Right atrium auricular region (tissue), 2 donors: ENCODE data around the gene CYP4B1. TPM values are rescaled to one million over a fixed set of nuclear protein-coding genes. Genes with fewer than 3 reads are reported as not detected.

Experiments
- DNase-seq: peaks from one replicate; pipeline ENCODE4 v3.0.0-alpha.2; 2019; ENCODE audit warnings: low spot score
- H3K27ac ChIP-seq, 2 donors: fragments of 200-600 bp; sonication (generic); 1 replicate in 1 of 2; 2 replicates in 1 of 2; pipeline ENCODE4 v1.5.1; 2016 to 2019
- H3K27me3 ChIP-seq, 2 donors: fragments of 200-600 bp; sonication (generic); one replicate each; pipeline versions ENCODE4 v1.5.1 to v1.6.0; 2017 to 2019
- H3K36me3 ChIP-seq: fragments of 200-600 bp; sonication (generic); one replicate; pipeline ENCODE4 v1.5.1; 2016
- H3K4me1 ChIP-seq, 2 donors: fragments of 200-600 bp; sonication (generic); one replicate each; pipeline versions ENCODE4 v1.5.1 to v1.6.0; 2017 to 2019
- H3K4me3 ChIP-seq, 2 donors: fragments of 200-600 bp; sonication (generic); 1 replicate in 1 of 2; 2 replicates in 1 of 2; pipeline ENCODE4 v1.5.1; 2017 to 2019; ENCODE audit warnings: mild to moderate bottlenecking in 1 of 2, moderate library complexity in 1 of 2
- H3K9me3 ChIP-seq, 2 donors: fragments of 200-600 bp; sonication (generic); one replicate each; pipeline ENCODE4 v1.5.1; 2019
- total RNA-seq, 2 donors: library from RNA; depleted of rRNA; stranded (reverse); fragments of >200 nt; gene quantifications; one replicate each; pipeline ENCODE4 v1.1.0, GENCODE V29; 2016
- TF ChIP-seq, protein P1 (sequence below), 2 donors: fragments of 200-600 bp; sonication (generic); IDR thresholded peaks; one replicate each; pipeline ENCODE4 v1.5.1; 2019; ENCODE audit warnings: antibody characterized with exemption in 2 of 2

CYP4B1 gene
- total RNA-seq, 2 donors from 2014 or later = 20.0 to 47.8 TPM

DNA sequence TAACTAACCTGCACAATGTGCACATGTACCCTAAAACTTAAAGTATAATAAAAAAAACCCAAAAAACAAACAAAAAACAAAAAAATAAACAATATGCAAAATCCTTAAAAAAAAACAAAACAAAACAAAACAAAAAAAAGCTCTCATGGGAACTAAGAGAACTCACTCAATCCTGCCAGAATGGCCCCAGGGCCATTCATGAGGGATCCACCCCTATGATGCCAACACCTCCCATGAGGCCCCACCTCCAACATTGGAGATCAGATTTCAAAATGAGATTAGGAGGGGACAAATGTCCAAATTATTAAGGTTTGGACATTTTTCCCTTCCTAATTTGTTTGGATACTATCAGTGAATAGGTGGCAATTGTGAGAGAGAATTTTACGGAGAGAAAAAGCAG lies 10.2 kb downstream of the CYP4B1 start:
- DNase-seq = no peak
- Histone ChIP-seq H3K27me3 (no peaks in the 10 kb centered on the region), H3K4me3 (no peak overlapping the region), H3K4me1 (peaks cover 0 to 61% of the 10 kb centered on the region in 2 donors), H3K9me3 (no peaks in the 10 kb centered on the region), H3K27ac (peak overlapping the region; percentile 6 to 23), H3K36me3 (peaks cover 8% of the 10 kb centered on the region)
- TF ChIP-seq, protein P1, sequence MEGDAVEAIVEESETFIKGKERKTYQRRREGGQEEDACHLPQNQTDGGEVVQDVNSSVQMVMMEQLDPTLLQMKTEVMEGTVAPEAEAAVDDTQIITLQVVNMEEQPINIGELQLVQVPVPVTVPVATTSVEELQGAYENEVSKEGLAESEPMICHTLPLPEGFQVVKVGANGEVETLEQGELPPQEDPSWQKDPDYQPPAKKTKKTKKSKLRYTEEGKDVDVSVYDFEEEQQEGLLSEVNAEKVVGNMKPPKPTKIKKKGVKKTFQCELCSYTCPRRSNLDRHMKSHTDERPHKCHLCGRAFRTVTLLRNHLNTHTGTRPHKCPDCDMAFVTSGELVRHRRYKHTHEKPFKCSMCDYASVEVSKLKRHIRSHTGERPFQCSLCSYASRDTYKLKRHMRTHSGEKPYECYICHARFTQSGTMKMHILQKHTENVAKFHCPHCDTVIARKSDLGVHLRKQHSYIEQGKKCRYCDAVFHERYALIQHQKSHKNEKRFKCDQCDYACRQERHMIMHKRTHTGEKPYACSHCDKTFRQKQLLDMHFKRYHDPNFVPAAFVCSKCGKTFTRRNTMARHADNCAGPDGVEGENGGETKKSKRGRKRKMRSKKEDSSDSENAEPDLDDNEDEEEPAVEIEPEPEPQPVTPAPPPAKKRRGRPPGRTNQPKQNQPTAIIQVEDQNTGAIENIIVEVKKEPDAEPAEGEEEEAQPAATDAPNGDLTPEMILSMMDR (IDR thresholded peaks at IDR 0.05) = no peak

DNA sequence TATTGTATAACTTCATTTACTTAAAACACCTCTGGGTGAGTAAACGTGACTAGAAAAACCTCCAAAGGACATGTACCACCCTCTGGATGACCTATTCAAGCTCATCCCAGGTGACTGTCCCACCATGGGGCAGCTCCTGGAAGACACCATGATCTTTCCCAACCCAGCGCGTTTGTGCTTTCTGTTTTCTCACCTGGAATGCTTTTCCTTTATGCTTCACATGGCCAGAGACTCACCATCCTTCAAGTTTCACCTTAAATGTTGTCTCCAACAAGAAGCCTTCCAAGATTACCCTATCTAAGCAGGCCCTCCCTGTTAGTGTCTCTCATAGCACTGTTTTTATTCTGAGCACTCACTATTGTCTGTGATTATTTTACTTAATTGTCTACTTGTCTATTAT lies 11.1 kb downstream of the CYP4B1 start:
- Histone ChIP-seq H3K27me3 (no peaks in the 10 kb centered on the region), H3K36me3 (peaks cover 15% of the 10 kb centered on the region), H3K4me3 (no peak overlapping the region), H3K4me1 (peaks cover 0 to 53% of the 10 kb centered on the region in 2 donors), H3K27ac (peak overlapping the region; percentile 6 to 22), H3K9me3 (no peaks in the 10 kb centered on the region)
- TF ChIP-seq, protein P1 (IDR thresholded peaks at IDR 0.05) = no peak
- DNase-seq = no peak

DNA sequence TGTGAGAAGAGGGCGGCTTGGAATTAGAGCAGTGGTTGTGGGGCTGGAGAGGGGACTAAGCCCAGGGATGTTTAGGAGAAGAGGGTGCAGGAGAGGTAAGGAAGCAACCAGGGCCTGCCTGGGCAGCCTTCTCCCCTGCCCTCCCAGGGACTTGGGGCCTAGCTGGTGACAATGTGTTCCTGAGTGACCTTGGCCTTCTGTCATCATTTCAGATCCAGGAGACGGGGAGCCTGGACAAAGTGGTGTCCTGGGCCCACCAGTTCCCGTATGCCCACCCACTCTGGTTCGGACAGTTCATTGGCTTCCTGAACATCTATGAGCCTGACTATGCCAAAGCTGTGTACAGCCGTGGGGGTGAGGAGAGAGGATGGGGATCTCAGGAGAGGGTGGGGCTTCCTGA lies 11.8 kb downstream of the CYP4B1 start:
- Histone ChIP-seq H3K9me3 (no peaks in the 10 kb centered on the region), H3K27ac (peak overlapping the region; percentile 6 to 22)
- no peak for DNase-seq

DNA sequence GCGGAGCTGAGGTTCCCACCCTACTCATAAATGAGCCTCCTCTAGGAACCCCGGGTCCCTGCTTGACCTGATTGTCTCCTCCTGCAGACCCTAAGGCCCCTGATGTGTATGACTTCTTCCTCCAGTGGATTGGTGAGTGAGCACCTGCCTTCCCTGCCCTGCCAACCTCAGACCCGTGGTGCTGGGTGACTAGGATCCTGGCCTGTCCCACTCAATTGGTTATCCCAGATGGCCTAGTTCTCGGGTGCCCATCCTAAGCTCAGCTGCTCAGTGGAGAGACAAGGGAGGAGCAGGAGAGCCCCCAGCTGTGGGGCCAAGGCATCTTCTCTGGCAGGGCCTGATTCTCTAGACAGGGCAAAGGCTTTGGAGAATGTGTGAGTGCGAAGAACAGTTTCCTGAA lies 12.2 kb downstream of the CYP4B1 start:
- Histone ChIP-seq H3K27me3 (no peaks in the 10 kb centered on the region), H3K9me3 (no peaks in the 10 kb centered on the region), H3K4me1 (peaks cover 0 to 41% of the 10 kb centered on the region in 2 donors), H3K4me3 (no peak overlapping the region), H3K27ac (peak overlapping the region; percentile 58 to 78), H3K36me3 (peaks cover 25% of the 10 kb centered on the region)
- TF ChIP-seq, protein P1 (IDR thresholded peaks at IDR 0.05) = no peak
- no peak for DNase-seq

More for the DNA sequence above, 11.8 kb downstream of the CYP4B1 start:
- TF ChIP-seq, protein P1 (IDR thresholded peaks at IDR 0.05) = no peak
- H3K36me3 ChIP-seq = peaks cover 20% of the 10 kb centered on the region
- peaks cover 0 to 46% of the 10 kb centered on the region in 2 donors for H3K4me1 ChIP-seq
- H3K4me3 ChIP-seq = no peak overlapping the region
- H3K27me3 ChIP-seq = no peaks in the 10 kb centered on the region

DNA sequence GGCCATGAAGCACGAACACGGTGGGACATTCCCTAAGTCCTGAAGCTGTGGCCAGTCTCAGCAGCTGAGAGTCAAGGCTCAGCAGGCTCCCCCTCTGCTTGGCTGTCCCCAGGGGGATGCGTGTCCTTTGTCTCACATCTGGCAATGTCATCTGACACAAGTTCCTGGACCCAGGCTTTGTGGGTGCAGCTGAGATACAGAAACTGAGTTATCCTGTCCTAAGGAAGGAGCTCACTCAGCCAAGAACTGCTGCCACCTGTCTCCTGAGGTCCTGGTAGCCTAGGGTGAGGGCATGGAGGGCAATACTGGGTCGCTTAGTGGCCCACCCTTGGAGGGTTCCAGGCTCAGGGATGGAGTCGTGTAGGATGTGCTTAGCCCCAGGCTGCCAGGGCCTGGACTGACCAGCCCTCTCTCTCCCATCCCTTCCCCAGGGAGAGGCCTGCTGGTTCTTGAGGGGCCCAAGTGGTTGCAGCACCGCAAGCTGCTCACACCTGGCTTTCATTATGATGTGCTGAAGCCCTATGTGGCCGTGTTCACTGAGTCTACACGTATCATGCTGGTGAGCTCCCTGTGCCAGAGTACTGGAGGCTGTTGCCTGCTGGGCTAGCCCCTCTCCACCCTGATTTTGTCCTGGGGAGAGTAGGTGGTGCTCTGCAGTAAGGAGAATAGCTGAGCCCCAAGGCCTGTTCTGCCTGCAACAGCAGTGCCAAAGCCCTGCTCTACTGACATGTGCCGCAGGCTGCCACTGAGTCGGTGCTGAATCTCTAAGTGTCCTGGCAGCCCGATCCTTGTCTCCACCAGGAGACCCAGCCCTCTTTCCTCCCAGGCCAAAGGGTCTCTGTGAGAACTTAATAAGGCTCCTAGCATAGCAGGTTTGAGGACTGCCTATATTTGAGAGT lies 13.5 kb downstream of the CYP4B1 start:
- no peak overlapping the region for H3K4me3 ChIP-seq
- DNase-seq = no peak
- peaks cover 0 to 31% of the 10 kb centered on the region in 2 donors for H3K4me1 ChIP-seq
- TF ChIP-seq, protein P1 (IDR thresholded peaks at IDR 0.05) = no peak
- H3K27ac ChIP-seq = peak overlapping the region; percentile 58 to 78
- H3K9me3 ChIP-seq = no peaks in the 10 kb centered on the region
- H3K36me3 ChIP-seq = peaks cover 33% of the 10 kb centered on the region
- no peaks in the 10 kb centered on the region for H3K27me3 ChIP-seq
